MM.1S (cell line): ENCODE measurements around the gene FTL.

Experiments used
- EZH2 ChIP-seq: fragments of 300-600 bp; sonication (generic); optimal IDR thresholded peaks from 2 replicates; pipeline ENCODE3; 2017; ENCODE audit warnings: low read depth, mild to moderate bottlenecking, antibody characterized with exemption, low read length, mixed read lengths
- EZH2phosphoT487 ChIP-seq: fragments of 300-600 bp; sonication (generic); IDR thresholded peaks from 2 replicates; pipeline ENCODE4 v1.6.1; 2018; ENCODE audit warnings: antibody characterized with exemption, low read length
- TF ChIP-seq, protein P1 (sequence below): fragments of 300-600 bp; sonication (generic); IDR thresholded peaks from 2 replicates; pipeline ENCODE4 v1.5.1; 2016; ENCODE audit warnings: antibody characterized with exemption, low read length, mixed read lengths

DNA sequence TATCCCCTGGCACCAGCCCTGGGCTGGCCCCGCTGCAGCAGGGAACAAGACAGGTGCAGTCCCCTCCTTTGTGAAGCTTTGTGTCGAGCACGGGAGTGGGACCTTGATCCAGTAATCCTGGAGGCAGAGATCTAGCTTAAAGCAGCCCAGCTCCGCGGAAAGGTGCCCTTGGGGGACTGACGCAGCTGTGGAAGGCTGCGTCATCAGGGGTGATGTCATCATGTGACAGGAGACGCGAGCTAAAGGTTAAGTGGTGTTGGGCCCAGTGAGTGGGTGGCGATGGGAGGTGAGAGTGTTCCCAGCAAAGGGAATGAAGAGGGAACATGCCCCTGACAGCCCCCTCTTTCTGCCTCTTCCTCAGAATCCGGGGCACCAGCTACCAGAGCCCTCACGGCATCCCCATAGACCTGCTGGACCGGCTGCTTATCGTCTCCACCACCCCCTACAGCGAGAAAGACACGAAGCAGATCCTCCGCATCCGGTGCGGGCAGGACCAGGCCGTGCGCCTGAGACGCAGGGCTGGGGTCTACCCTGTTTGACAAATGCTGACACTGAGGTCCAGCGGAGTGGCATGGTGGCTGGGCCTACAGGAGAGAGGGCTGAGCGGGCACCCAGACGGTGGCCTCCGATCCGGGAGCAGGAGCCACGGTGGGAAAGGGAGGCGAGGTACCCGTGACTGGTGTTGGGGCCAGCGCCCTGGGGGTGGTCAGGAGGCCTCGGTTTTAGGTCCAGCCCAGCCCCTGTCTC, 49.2 kb downstream of the FTL start:
- TF ChIP-seq, protein P1, sequence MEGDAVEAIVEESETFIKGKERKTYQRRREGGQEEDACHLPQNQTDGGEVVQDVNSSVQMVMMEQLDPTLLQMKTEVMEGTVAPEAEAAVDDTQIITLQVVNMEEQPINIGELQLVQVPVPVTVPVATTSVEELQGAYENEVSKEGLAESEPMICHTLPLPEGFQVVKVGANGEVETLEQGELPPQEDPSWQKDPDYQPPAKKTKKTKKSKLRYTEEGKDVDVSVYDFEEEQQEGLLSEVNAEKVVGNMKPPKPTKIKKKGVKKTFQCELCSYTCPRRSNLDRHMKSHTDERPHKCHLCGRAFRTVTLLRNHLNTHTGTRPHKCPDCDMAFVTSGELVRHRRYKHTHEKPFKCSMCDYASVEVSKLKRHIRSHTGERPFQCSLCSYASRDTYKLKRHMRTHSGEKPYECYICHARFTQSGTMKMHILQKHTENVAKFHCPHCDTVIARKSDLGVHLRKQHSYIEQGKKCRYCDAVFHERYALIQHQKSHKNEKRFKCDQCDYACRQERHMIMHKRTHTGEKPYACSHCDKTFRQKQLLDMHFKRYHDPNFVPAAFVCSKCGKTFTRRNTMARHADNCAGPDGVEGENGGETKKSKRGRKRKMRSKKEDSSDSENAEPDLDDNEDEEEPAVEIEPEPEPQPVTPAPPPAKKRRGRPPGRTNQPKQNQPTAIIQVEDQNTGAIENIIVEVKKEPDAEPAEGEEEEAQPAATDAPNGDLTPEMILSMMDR, result no peak
- no peak for TF ChIP-seq EZH2
- no peak for TF ChIP-seq EZH2phosphoT487
